ENCODE measurements around the gene ZNF439. TPM values are rescaled to one million over a fixed set of nuclear protein-coding genes. Genes with fewer than 3 reads are reported as not detected.

The ZNF439 gene
- total and polyA plus RNA-seq, 2 of the 13 experiments (the other 11 are each of a cell fraction or from before 2014, with no cell fraction given), result 2.9 to 4.9 TPM

- Histone ChIP-seq H4K20me1 (ENCODE audit: insufficient read depth, low read length) (no peaks in the 10 kb centered on the region), H2AFZ (ENCODE audit: low read length) (peak within 1 kb of the TSS; percentile 66), H3K9me3 (ENCODE audit: low read length) (no peaks in the 10 kb centered on the region), H3K27me3 (ENCODE audit: control insufficient read depth in 1 of 2, insufficient read depth in 2 of 2, low read length in 2 of 2) (no peaks in the 10 kb centered on the region; a peak in 1 of 5 replicates), H3K79me2 (ENCODE audit: insufficient read depth, low read length) (peaks cover 34% of the 10 kb centered on the region), H3K9ac (ENCODE audit: insufficient read depth, low read depth, low read length) (peak within 1 kb of the TSS; percentile 79), H3K4me2 (ENCODE audit: low read depth, low read length) (peak within 1 kb of the TSS; percentile 86), H3K27ac (ENCODE audit: extremely low read length, insufficient read depth, low read length) (peak within 1 kb of the TSS; percentile 94), H3K4me3 (replicated peaks in 1 of 3; ENCODE audit: insufficient read depth in 1 of 3, low read depth in 2 of 3, low read length in 3 of 3) (peak within 1 kb of the TSS; percentile 62 to 80 (median 77)), H3K4me1 (ENCODE audit: insufficient read depth, low read length) (peaks cover 47% of the 10 kb centered on the region), H3K36me3 (replicated peaks in 1 of 2; ENCODE audit: control insufficient read depth in 1 of 2, insufficient read depth in 2 of 2, low read length in 2 of 2) (no peaks in the 10 kb centered on the region; a peak in 1 of 5 replicates)
- in situ Hi-C loops (cut with HindIII; ENCODE audit: extremely low pct_ligation_motif_present, low pct_unique_long_range_greater_than_20kb), result loop anchor here (5.0 kb wide), 1 partner anchor 99 kb away; no protein-coding TSS in a partner anchor
- ChIA-PET POLR2A (interaction anchor here (0.6 to 3.0 kb wide), 13 partner anchors 8 to 275 kb away, joined by 3 to 30 read pairs (median 3); partner anchors contain the start of genes ZNF136, ZNF20, ZNF433 and ZNF440), CTCF (ENCODE audit: low intra/inter-chr PET ratio, low total read pairs) (no interaction called here)
- BruUV-seq (replicated peaks), result TSS peak; percentile 73
- intact Hi-C loops (cut with micrococcal nuclease; ENCODE audit: unreplicated experiment), result loop anchor here (5.0 kb wide), 1 partner anchor 34 kb away; no protein-coding TSS in a partner anchor
- peak; percentile 96 for ATAC-seq
- peak; percentile 86 for FAIRE-seq
- 1% methylated on average over 22 of the region's 56 CpGs for WGBS (ENCODE audit: low lambda C conversion rate)
- peak; percentile 92 for DNase-seq (ENCODE audit: low spot score)
- TF ChIP-seq ZNF784 (CRISPR knock-in tag; IDR thresholded peaks at IDR 0.05; ENCODE audit: borderline replicate concordance) (peak; percentile 26; the same call in 1 of the 2 replicates), SMAD3 (CRISPR knock-in tag; IDR thresholded peaks at IDR 0.05) (peak; percentile 61; the same call in 1 of the 2 replicates), ARNT (IDR thresholded peaks at IDR 0.05) (no peak), ZFP90 (CRISPR knock-in tag; IDR thresholded peaks at IDR 0.05; ENCODE audit: borderline replicate concordance) (peak; percentile 81; the same call in 1 of the 2 replicates), ZNF343 (CRISPR knock-in tag; IDR thresholded peaks at IDR 0.05) (peak; percentile 5; the same call in 1 of the 2 replicates), REST (IDR thresholded peaks at IDR 0.05; ENCODE audit: borderline replicate concordance in 1 of 2, low read depth in 1 of 2, low read length in 2 of 2) (no peak; a peak in 1 of 4 replicates), ISX (CRISPR knock-in tag; conservative IDR thresholded peaks at IDR 0.05) (no peak), ZNF263 (CRISPR knock-in tag; IDR thresholded peaks at IDR 0.05) (peak; percentile 60), ZNF839 (CRISPR knock-in tag; IDR thresholded peaks at IDR 0.05; ENCODE audit: borderline replicate concordance) (peak; percentile 96; the same call in 1 of the 2 replicates), FUBP1 (CRISPR knock-in tag; IDR thresholded peaks at IDR 0.05; ENCODE audit: borderline replicate concordance) (peak; percentile 77; the same call in 1 of the 2 replicates), TFAP4 (IDR thresholded peaks at IDR 0.05; ENCODE audit: borderline replicate concordance, low read depth) (0 out of 2 replicates have a peak, but pooled peaks have one; percentile 25), NCOA2 (CRISPR knock-in tag; IDR thresholded peaks at IDR 0.05) (peak; percentile 55), ZMYM2 (CRISPR knock-in tag; IDR thresholded peaks at IDR 0.05) (no peak), SIX1 (CRISPR knock-in tag; IDR thresholded peaks at IDR 0.05; ENCODE audit: borderline replicate concordance) (0 out of 2 replicates have a peak, but pooled peaks have one; percentile 11), DMAP1 (CRISPR knock-in tag; IDR thresholded peaks at IDR 0.05) (peak; percentile 71; the same call in 1 of the 2 replicates)
These were observed 39.3 kb downstream of the ZNF439 start, which contains the start of gene ZNF69 for GRCh38 chr19:11887611-11888531. Gene ZNF69, plus strand, starts transcription at chr19:11887782. Its CDS starts 142 bp downstream, at chr19:11887924.
